A673 (cell line): ENCODE data around the gene MNS1. TPM values are rescaled to one million over a fixed set of nuclear protein-coding genes. Genes with fewer than 3 reads are reported as not detected.

Experiments
- BruUV-seq: library from RNA; stranded (reverse); fragments of 400-500 nt; replicated peaks from 2 replicates; lab custom pipeline; 2021; lab: Mats Ljungman, UMichigan
- CTCF ChIA-PET: fragments of 300-600 bp; sonication (Branson Sonifier 250); formaldehyde crosslinking; loops from one replicate; lab custom pipeline; 2022; ENCODE audit warnings: antibody characterized with exemption; lab: Charles Lee
- POLR2A ChIA-PET: fragments of 300-600 bp; sonication (Branson Sonifier 250); formaldehyde crosslinking; loops from one replicate; lab custom pipeline; 2022; ENCODE audit warnings: antibody characterized with exemption; ENCODE audit not compliant: low non-redundant PET; lab: Charles Lee
- DNase-seq: peaks from one replicate; pipeline ENCODE4 v3.0.0-alpha.2; 2015; ENCODE audit warnings: low spot score
- H3K27ac ChIP-seq: fragments of 200-600 bp; sonication (generic); 2 replicates; pipeline ENCODE4 v1.5.1; 2016; ENCODE audit warnings: mixed run types, low read depth, mild to moderate bottlenecking, mixed read lengths, antibody characterized with exemption, low read length; ENCODE audit not compliant: poor library complexity, severe bottlenecking
- H3K27me3 ChIP-seq: fragments of 200-600 bp; sonication (generic); replicated peaks from 2 replicates; pipeline ENCODE4 v1.6.1; 2017; ENCODE audit warnings: mixed run types, low read depth, mild to moderate bottlenecking, mixed read lengths, antibody characterized with exemption, low read length; ENCODE audit not compliant: insufficient read depth, poor library complexity
- H3K36me3 ChIP-seq: fragments of 200-600 bp; sonication (generic); 2 replicates; pipeline ENCODE4 v1.6.1; 2016; ENCODE audit warnings: mixed run types, mild to moderate bottlenecking, mixed read lengths, antibody characterized with exemption, low read length; ENCODE audit not compliant: insufficient read depth, poor library complexity, severe bottlenecking
- H3K4me1 ChIP-seq: fragments of 200-600 bp; sonication (generic); 2 replicates; pipeline ENCODE4 v1.6.1; 2017; ENCODE audit warnings: mixed run types, mild to moderate bottlenecking, mixed read lengths, antibody characterized with exemption, low read length; ENCODE audit not compliant: insufficient read depth, poor library complexity, severe bottlenecking
- H3K4me3 ChIP-seq: fragments of 200-600 bp; sonication (generic); 2 replicates; pipeline ENCODE4 v1.5.1; 2016; ENCODE audit warnings: low read depth, mixed run types, mild to moderate bottlenecking, mixed read lengths, low read length; ENCODE audit not compliant: poor library complexity, severe bottlenecking
- H3K9me3 ChIP-seq: fragments of 200-600 bp; sonication (generic); 2 replicates; pipeline ENCODE4 v1.6.1; 2016; ENCODE audit warnings: mixed run types, low read depth, mild to moderate bottlenecking, mixed read lengths, antibody characterized with exemption, low read length; ENCODE audit not compliant: poor library complexity, severe bottlenecking
- EZH2 ChIP-seq: fragments of 200-600 bp; sonication (generic); IDR thresholded peaks from 2 replicates; pipeline ENCODE4 v1.6.1; 2017; ENCODE audit warnings: borderline replicate concordance, low read depth, mild to moderate bottlenecking, mixed read lengths, antibody characterized with exemption, low read length; ENCODE audit not compliant: poor library complexity, severe bottlenecking
- intact Hi-C: fragments of 100-400 bp; cut with micrococcal nuclease; formaldehyde crosslinking; loops from one replicate; pipeline ENCODE4 v1.10.0; 2022; ENCODE audit not compliant: unreplicated experiment
- total RNA-seq: library from RNA; stranded (reverse); gene quantifications from 2 replicates; pipeline ENCODE4 v1.2.3, GENCODE V29; 2021
- TF ChIP-seq, protein P1 (sequence below): fragments of 300-800, 200-600 bp; sonication (generic); conservative IDR thresholded peaks from 2 replicates; pipeline ENCODE4 v1.5.1; 2017; ENCODE audit warnings: low read depth, mild to moderate bottlenecking, antibody characterized with exemption, low read length, moderate library complexity, mixed read lengths

Gene MNS1
- total RNA-seq, 1 experiment from 2014 or later: 28.7 TPM

DNA sequence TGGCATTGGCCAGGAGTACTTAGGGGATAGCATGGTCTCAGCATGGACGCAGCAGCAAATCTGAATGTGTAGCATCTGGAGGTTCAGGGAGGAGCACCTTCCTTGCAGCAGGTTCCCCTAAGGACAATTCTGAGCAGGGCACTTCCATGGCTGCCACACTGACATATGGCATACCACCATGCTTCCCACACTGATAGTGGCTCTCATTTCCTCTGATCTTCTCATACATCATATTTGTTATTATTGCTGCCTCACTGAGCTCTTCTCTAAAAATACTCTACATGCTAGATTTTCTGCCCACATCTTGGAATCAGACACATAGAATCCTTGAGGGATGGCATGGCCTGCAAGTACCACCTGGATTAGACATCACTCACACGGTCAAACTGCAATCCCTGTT, 7.3 kb upstream of the MNS1 start:
- Histone ChIP-seq H3K36me3 (no peaks in the 10 kb centered on the region), H3K27me3 (no peaks in the 10 kb centered on the region), H3K9me3 (no peaks in the 10 kb centered on the region), H3K27ac (no peak overlapping the region), H3K4me3 (no peak overlapping the region), H3K4me1 (peaks cover 10% of the 10 kb centered on the region)
- no peak for DNase-seq
- intact Hi-C loops: no loop called here
- ChIA-PET CTCF (no interaction called here), POLR2A (no interaction called here)
- TF ChIP-seq, protein P1, sequence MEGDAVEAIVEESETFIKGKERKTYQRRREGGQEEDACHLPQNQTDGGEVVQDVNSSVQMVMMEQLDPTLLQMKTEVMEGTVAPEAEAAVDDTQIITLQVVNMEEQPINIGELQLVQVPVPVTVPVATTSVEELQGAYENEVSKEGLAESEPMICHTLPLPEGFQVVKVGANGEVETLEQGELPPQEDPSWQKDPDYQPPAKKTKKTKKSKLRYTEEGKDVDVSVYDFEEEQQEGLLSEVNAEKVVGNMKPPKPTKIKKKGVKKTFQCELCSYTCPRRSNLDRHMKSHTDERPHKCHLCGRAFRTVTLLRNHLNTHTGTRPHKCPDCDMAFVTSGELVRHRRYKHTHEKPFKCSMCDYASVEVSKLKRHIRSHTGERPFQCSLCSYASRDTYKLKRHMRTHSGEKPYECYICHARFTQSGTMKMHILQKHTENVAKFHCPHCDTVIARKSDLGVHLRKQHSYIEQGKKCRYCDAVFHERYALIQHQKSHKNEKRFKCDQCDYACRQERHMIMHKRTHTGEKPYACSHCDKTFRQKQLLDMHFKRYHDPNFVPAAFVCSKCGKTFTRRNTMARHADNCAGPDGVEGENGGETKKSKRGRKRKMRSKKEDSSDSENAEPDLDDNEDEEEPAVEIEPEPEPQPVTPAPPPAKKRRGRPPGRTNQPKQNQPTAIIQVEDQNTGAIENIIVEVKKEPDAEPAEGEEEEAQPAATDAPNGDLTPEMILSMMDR: no peak
- TF ChIP-seq EZH2: no peak
- BruUV-seq: no TSS peak

DNA sequence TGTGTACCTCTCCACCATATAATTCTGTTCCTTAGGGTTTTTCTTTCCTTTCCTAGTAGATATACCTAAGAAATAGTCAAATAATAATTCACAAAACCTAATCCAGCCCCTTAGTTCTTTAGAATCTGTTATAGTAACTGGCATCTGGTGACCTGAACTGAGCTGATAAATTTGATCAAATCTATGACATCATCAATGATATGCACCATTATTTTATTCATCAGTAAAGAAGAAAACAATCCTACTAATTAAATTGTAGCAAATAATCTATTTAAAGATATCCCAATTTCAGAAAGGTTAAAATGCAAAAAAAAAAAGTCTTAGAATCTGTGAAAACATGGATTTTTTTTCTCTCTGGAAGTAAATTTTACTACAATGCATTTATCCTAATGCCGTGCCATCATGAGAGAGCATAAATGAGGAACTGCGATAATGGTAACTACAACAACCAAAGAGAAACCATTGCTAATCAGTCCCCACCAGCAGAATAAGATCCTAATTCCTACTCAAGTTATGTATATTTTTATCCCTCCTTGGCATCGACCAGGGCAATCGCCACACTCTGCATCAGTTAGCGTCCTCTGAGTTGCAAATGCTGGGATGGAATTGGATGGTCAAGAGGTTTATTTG, 6.6 kb upstream of the MNS1 start:
- no peaks in the 10 kb centered on the region for H3K9me3 ChIP-seq
- no TSS peak for BruUV-seq
- TF ChIP-seq EZH2: no peak
- TF ChIP-seq, protein P1: no peak
- peaks cover 10% of the 10 kb centered on the region for H3K4me1 ChIP-seq
- no peaks in the 10 kb centered on the region for H3K36me3 ChIP-seq
- intact Hi-C loops: no loop called here
- no peaks in the 10 kb centered on the region for H3K27me3 ChIP-seq
- ChIA-PET CTCF (no interaction called here), POLR2A (no interaction called here)
- H3K4me3 ChIP-seq: no peak overlapping the region
- H3K27ac ChIP-seq: no peak overlapping the region
- DNase-seq: no peak

DNA sequence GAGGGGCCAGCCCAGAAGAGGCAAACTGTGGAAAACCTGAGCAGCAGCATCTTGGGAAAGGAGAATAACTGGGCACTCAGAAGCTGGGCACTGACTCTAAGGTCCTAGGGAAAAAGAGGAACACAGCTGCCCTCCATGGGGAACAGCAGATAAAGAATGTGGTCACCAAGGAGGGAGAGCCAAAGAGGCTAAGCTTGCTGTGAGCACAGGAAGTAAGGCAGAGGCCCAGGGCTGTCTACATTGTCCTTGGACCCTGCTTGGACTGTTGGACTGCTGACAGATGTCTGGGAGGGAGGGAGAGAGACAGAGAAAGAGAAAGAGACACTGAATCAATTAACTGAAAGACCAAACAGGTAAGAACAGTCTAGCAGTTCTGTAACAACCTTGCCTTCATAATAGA, 4.5 kb upstream of the MNS1 start:
- BruUV-seq: no TSS peak
- Histone ChIP-seq H3K27me3 (no peaks in the 10 kb centered on the region), H3K9me3 (no peaks in the 10 kb centered on the region), H3K4me1 (peaks cover 10% of the 10 kb centered on the region), H3K36me3 (no peaks in the 10 kb centered on the region), H3K4me3 (no peak overlapping the region), H3K27ac (no peak overlapping the region)
- TF ChIP-seq, protein P1: no peak
- no peak for TF ChIP-seq EZH2
- POLR2A ChIA-PET: no interaction called here
- intact Hi-C loops: no loop called here
- DNase-seq: no peak
- CTCF ChIA-PET: no interaction called here
